Mesothelial cell of epicardium (in vitro differentiated cells): Measurements from ENCODE around the gene ERC1. TPM values are rescaled to one million over a fixed set of nuclear protein-coding genes. Genes with fewer than 3 reads are reported as not detected.

Source experiments
- DNase-seq, 2 experiments: peaks; one replicate each; pipeline ENCODE4 v3.0.0; 2021; ENCODE audit warnings: low spot score in 2 of 2; ENCODE audit not compliant: unreplicated experiment in 2 of 2
- H3K27ac Mint-ChIP-seq: 2 replicates; pipeline ENCODE4 v1.8.0; 2021; ENCODE audit warnings: mixed read lengths
- H3K27me3 Mint-ChIP-seq: 2 replicates; pipeline ENCODE4 v1.8.0; 2021; ENCODE audit warnings: low read depth, mixed read lengths
- H3K36me3 Mint-ChIP-seq: 2 replicates; pipeline ENCODE4 v1.8.0; 2021; ENCODE audit warnings: mixed read lengths
- H3K4me1 Mint-ChIP-seq: 2 replicates; pipeline ENCODE4 v1.8.0; 2021; ENCODE audit warnings: mixed read lengths
- H3K4me3 Mint-ChIP-seq: 2 replicates; pipeline ENCODE4 v1.8.0; 2021; ENCODE audit warnings: mild to moderate bottlenecking, moderate library complexity, mixed read lengths
- H3K9me3 Mint-ChIP-seq: 2 replicates; pipeline ENCODE4 v1.8.0; 2021; ENCODE audit warnings: mixed read lengths
- CTCF ChIP-seq: fragments of 200-600 bp; sonication (generic); IDR thresholded peaks from one replicate; pipeline ENCODE4 v1.5.0; 2021; ENCODE audit warnings: antibody characterized with exemption; ENCODE audit not compliant: unreplicated experiment
- total RNA-seq: library from RNA; stranded (reverse); gene quantifications from 3 replicates; pipeline ENCODE4 v1.2.1, GENCODE V29; 2021

The ERC1 gene
- total RNA-seq, 1 donor from 2014 or later = 66.1 TPM

- DNase-seq = no peak
- Mint-ChIP-seq H3K4me3 (no peak overlapping the region), H3K27ac (no peak overlapping the region), H3K27me3 (no peaks in the 10 kb centered on the region), H3K9me3 (no peaks in the 10 kb centered on the region), H3K4me1 (no peaks in the 10 kb centered on the region), H3K36me3 (no peaks in the 10 kb centered on the region)
- no peak for TF ChIP-seq CTCF
These were observed 17.0 kb downstream of the ERC1 start for GRCh38 chr12:1007994-1008393.

GRCh38 chr12:1011091-1011490 is 20.1 kb downstream of the ERC1 start:
- H3K27me3 Mint-ChIP-seq = no peaks in the 10 kb centered on the region
- no peaks in the 10 kb centered on the region for H3K9me3 Mint-ChIP-seq
- no peak for DNase-seq
- no peak overlapping the region for H3K4me3 Mint-ChIP-seq
- H3K36me3 Mint-ChIP-seq = no peaks in the 10 kb centered on the region
- H3K4me1 Mint-ChIP-seq = no peaks in the 10 kb centered on the region
- H3K27ac Mint-ChIP-seq = no peak overlapping the region
- no peak for TF ChIP-seq CTCF

- no peaks in the 10 kb centered on the region for H3K4me1 Mint-ChIP-seq
- no peak for TF ChIP-seq CTCF
- no peak overlapping the region for H3K4me3 Mint-ChIP-seq
- no peaks in the 10 kb centered on the region for H3K9me3 Mint-ChIP-seq
- no peak overlapping the region for H3K27ac Mint-ChIP-seq
- no peaks in the 10 kb centered on the region for H3K36me3 Mint-ChIP-seq
- no peaks in the 10 kb centered on the region for H3K27me3 Mint-ChIP-seq
- no peak for DNase-seq
These were observed 22.8 kb downstream of the ERC1 start for GRCh38 chr12:1013618-1014489.

GRCh38 chr12:1019283-1019682 is 28.3 kb downstream of the ERC1 start:
- TF ChIP-seq CTCF = no peak
- peaks cover 10% of the 10 kb centered on the region for H3K9me3 Mint-ChIP-seq
- H3K4me3 Mint-ChIP-seq = no peak overlapping the region
- no peaks in the 10 kb centered on the region for H3K4me1 Mint-ChIP-seq
- peaks cover 25% of the 10 kb centered on the region for H3K36me3 Mint-ChIP-seq
- DNase-seq = no peak
- H3K27ac Mint-ChIP-seq = no peak overlapping the region
- H3K27me3 Mint-ChIP-seq = no peaks in the 10 kb centered on the region

- Mint-ChIP-seq H3K27ac (no peak overlapping the region), H3K27me3 (no peaks in the 10 kb centered on the region), H3K36me3 (peaks cover 25% of the 10 kb centered on the region), H3K4me1 (no peaks in the 10 kb centered on the region), H3K9me3 (peaks cover 10% of the 10 kb centered on the region), H3K4me3 (no peak overlapping the region)
- DNase-seq = no peak
- no peak for TF ChIP-seq CTCF
These were observed 29.4 kb downstream of the ERC1 start for GRCh38 chr12:1020389-1020788.
